Measurements from ENCODE around the gene PATJ. TPM values are rescaled to one million over a fixed set of nuclear protein-coding genes. Genes with fewer than 3 reads are reported as not detected.
A peak's percentile ranks its signal among the peaks of the same experiment; 100 is the strongest.

Gene PATJ
- total RNA-seq, 1 experiment from 2014 or later = 47.3 TPM

GRCh38 chr1:61921435-61921834 is 179.2 kb downstream of the PATJ start:
- H3K27me3 Mint-ChIP-seq (ENCODE audit: low read depth) = no peaks in the 10 kb centered on the region
- H3K27me3 ChIP-seq (ENCODE audit: insufficient read depth, low read length) = no peaks in the 10 kb centered on the region
- H3K4me1 ChIP-seq (ENCODE audit: insufficient read depth, low read length) = no peaks in the 10 kb centered on the region
- H3K18ac ChIP-seq (ENCODE audit: insufficient read length, low read depth, low read length) = no peak overlapping the region
- no peak overlapping the region for H3K56ac ChIP-seq (ENCODE audit: insufficient read length, low read depth, low read length)
- no peak overlapping the region for H3K27ac ChIP-seq (ENCODE audit: insufficient read length, low read depth, low read length)
- no peak overlapping the region for H4K5ac ChIP-seq (ENCODE audit: insufficient read length, low read depth, low read length)
- no peak overlapping the region for H2AFZ ChIP-seq (ENCODE audit: low read length)
- no peaks in the 10 kb centered on the region for H3K9me3 ChIP-seq (ENCODE audit: control insufficient read depth, low read depth, low read length)
- peaks cover 0 to 6% of the 10 kb centered on the region in 2 experiments; a peak in 1 of 4 replicates for H3K4me1 Mint-ChIP-seq
- no peak overlapping the region for H2BK20ac ChIP-seq (ENCODE audit: low read depth, low read length, poor library complexity, severe bottlenecking)
- no peak for DNase-seq
- no peak overlapping the region for H3K4me2 ChIP-seq (ENCODE audit: insufficient read depth, insufficient read length, low read length)
- TF ChIP-seq CTCF (conservative IDR thresholded peaks at IDR 0.05) = peak; percentile 59
- no peak overlapping the region for H2BK15ac ChIP-seq (ENCODE audit: low read depth, low read length)
- H3K23ac ChIP-seq (ENCODE audit: insufficient read length, low read depth, low read length) = no peak overlapping the region
- H3K14ac ChIP-seq (ENCODE audit: insufficient read depth, low read length) = no peak overlapping the region
- H3K4me3 Mint-ChIP-seq = no peak overlapping the region
- no peak overlapping the region for H2BK120ac ChIP-seq (ENCODE audit: low read depth, low read length, poor library complexity, severe bottlenecking)
- H3K36me3 Mint-ChIP-seq (ENCODE audit: insufficient read depth in 1 of 3, low read depth in 3 of 3) = peaks cover 14 to 43% (median 37%) of the 10 kb centered on the region in 3 experiments
- H4K8ac ChIP-seq (replicated peaks; ENCODE audit: insufficient read length, low read depth, low read length) = no peak overlapping the region
- no peaks in the 10 kb centered on the region for H3K79me2 ChIP-seq (ENCODE audit: insufficient read depth, low read length)
- H4K20me1 ChIP-seq (ENCODE audit: control insufficient read depth, insufficient read depth, insufficient read length) = no peaks in the 10 kb centered on the region
- H2AK5ac ChIP-seq (ENCODE audit: insufficient read length, low read length) = no peak overlapping the region
- H3K9me3 Mint-ChIP-seq = peaks cover 0 to 2% of the 10 kb centered on the region in 2 experiments; a peak in 4 of 5 replicates
- H3T11ph ChIP-seq (ENCODE audit: low read length) = no peak overlapping the region
- H3K23me2 ChIP-seq (ENCODE audit: insufficient read length, low read depth, low read length, poor library complexity, severe bottlenecking) = no peaks in the 10 kb centered on the region
- no peak overlapping the region for H3K27ac Mint-ChIP-seq
- no peaks in the 10 kb centered on the region for H3K79me1 ChIP-seq (ENCODE audit: insufficient read depth, low read depth, low read length, poor library complexity, severe bottlenecking)
- no peak overlapping the region for H4K91ac ChIP-seq (ENCODE audit: insufficient read length, low read depth, low read length)
- no peak overlapping the region for H3K4ac ChIP-seq (ENCODE audit: low read depth, low read length)
- no peak overlapping the region for H3K9ac ChIP-seq (ENCODE audit: extremely low read depth, insufficient read length, low read length)
- no peak overlapping the region for H2BK12ac ChIP-seq (ENCODE audit: insufficient read length, low read depth, low read length)
- H2BK5ac ChIP-seq (ENCODE audit: insufficient read length, low read length) = no peak overlapping the region

Measured in H9 (cell line).